HepG2 (cell line): ENCODE data around the gene TUNAR. TPM values are rescaled to one million over a fixed set of nuclear protein-coding genes. Genes with fewer than 3 reads are reported as not detected.
A peak's percentile ranks its signal among the peaks of the same experiment; 100 is the strongest.

ENCODE experiments used
- CREM ChIP-seq, 2 experiments: sonication (generic) in 1 of 2; formaldehyde crosslinking in 1 of 2; IDR thresholded peaks; 2 replicates each; pipeline versions ENCODE4 v1.4.0 to v1.6.1; 2016 to 2020; ENCODE audit warnings: antibody characterized with exemption in 1 of 2, mild to moderate bottlenecking in 1 of 2, missing genetic modification reagents in 1 of 2
- EHMT2 ChIP-seq: fragments of 200-600 bp; sonication (generic); IDR thresholded peaks from 2 replicates; pipeline ENCODE4 v1.7.0; 2017; ENCODE audit warnings: antibody characterized with exemption, low read depth, low read length, borderline replicate concordance
- FOXA3 ChIP-seq: IDR thresholded peaks from 2 replicates; pipeline ENCODE4 v1.6.1; 2016; ENCODE audit warnings: missing genetic modification reagents, missing compliant biosample characterization
- GABPA ChIP-seq, 2 experiments: IDR thresholded peaks; 2 replicates each; pipeline ENCODE4 v1.6.1; 2011 to 2016; ENCODE audit warnings: low read depth in 2 of 2, low read length in 1 of 2, missing biosample characterization in 1 of 2, missing genetic modification characterization in 1 of 2
- HMG20B ChIP-seq: conservative IDR thresholded peaks from 2 replicates; pipeline ENCODE4 v1.6.1; 2016; ENCODE audit warnings: missing genetic modification reagents, missing compliant biosample characterization
- IKZF1 ChIP-seq: fragments of 450-650 bp; IDR thresholded peaks from 2 replicates; pipeline ENCODE4 v1.7.1; 2016
- JUN ChIP-seq: sonication (generic); formaldehyde crosslinking; IDR thresholded peaks from 2 replicates; pipeline ENCODE4 v1.4.0; 2020; ENCODE audit warnings: mild to moderate bottlenecking, missing genetic modification reagents
- MIER2 ChIP-seq: IDR thresholded peaks from 2 replicates; pipeline ENCODE4 v1.6.1; 2016; ENCODE audit warnings: missing biosample characterization, missing genetic modification reagents
- NR1H2 ChIP-seq: sonication (generic); formaldehyde crosslinking; IDR thresholded peaks from 2 replicates; pipeline ENCODE4 v1.8.1; 2022; ENCODE audit warnings: low read depth, missing genetic modification reagents, borderline replicate concordance
- POGK ChIP-seq: sonication (generic); formaldehyde crosslinking; conservative IDR thresholded peaks from 2 replicates; pipeline ENCODE4 v1.8.0; 2022; ENCODE audit warnings: mild to moderate bottlenecking, moderate library complexity, missing genetic modification reagents
- RNF219 ChIP-seq: sonication (generic); formaldehyde crosslinking; IDR thresholded peaks from 2 replicates; pipeline ENCODE4 v1.5.0; 2020; ENCODE audit warnings: mild to moderate bottlenecking, missing genetic modification reagents
- TBX2 ChIP-seq: sonication (generic); formaldehyde crosslinking; IDR thresholded peaks from 2 replicates; pipeline ENCODE4 v1.5.0; 2020; ENCODE audit warnings: missing genetic modification reagents, mild to moderate bottlenecking, borderline replicate concordance
- ZIK1 ChIP-seq: sonication (generic); formaldehyde crosslinking; IDR thresholded peaks from 2 replicates; pipeline ENCODE4 v1.5.0; 2020; ENCODE audit warnings: mild to moderate bottlenecking, low read depth, missing genetic modification reagents, borderline replicate concordance
- ZNF274 ChIP-seq: sonication (generic); formaldehyde crosslinking; IDR thresholded peaks from 2 replicates; pipeline ENCODE4 v1.5.1; 2020; ENCODE audit warnings: mild to moderate bottlenecking, missing genetic modification reagents
- ZNF280B ChIP-seq: sonication (generic); formaldehyde crosslinking; IDR thresholded peaks from 2 replicates; pipeline ENCODE4 v1.5.0; 2020; ENCODE audit warnings: missing genetic modification reagents, mild to moderate bottlenecking, borderline replicate concordance
- ZNF776 ChIP-seq: sonication (generic); formaldehyde crosslinking; IDR thresholded peaks from 2 replicates; pipeline ENCODE4 v1.4.0; 2020; ENCODE audit warnings: mild to moderate bottlenecking, missing genetic modification reagents
- polyA plus RNA-seq, 8 experiments: library from polyadenylated mRNA; depleted of rRNA in 3 of 8; stranded (reverse) in 7 of 8; unstranded in 1 of 8; fragments of >200 nt; fragmentation: Illumina TruSeq in 4 of 8; extraction: Trizol in 4 of 8; gene quantifications; 2 replicates each; pipeline versions ENCODE4 v1.2.1 to v1.2.3, GENCODE V29; 2011 to 2016; ENCODE audit warnings: low read depth in 4 of 8, missing spikeins in 1 of 8, mixed read lengths in 1 of 8; ENCODE audit not compliant: insufficient read depth in 1 of 8
- total RNA-seq, 5 experiments: library from RNA; depleted of rRNA; stranded (reverse); fragments of >200 nt; fragmentation: Illumina TruSeq; extraction: Trizol; gene quantifications; 2 replicates each; pipeline ENCODE4 v1.2.3, GENCODE V29; 2016; ENCODE audit warnings: low read depth in 1 of 5

TUNAR gene
- total and polyA plus RNA-seq, 2 of the 13 experiments (the other 11 are each of a cell fraction or from before 2014, with no cell fraction given): not detected

- no peak for TF ChIP-seq ZNF280B (CRISPR knock-in tag)
- no peak for TF ChIP-seq POGK (CRISPR knock-in tag)
- no peak for TF ChIP-seq GABPA (IDR thresholded peaks at IDR 0.05; ENCODE audit: low read depth, low read length)
- TF ChIP-seq GABPA (CRISPR knock-in tag; IDR thresholded peaks at IDR 0.05; ENCODE audit: low read depth): no peak
- no peak for TF ChIP-seq CREM (IDR thresholded peaks at IDR 0.05)
- TF ChIP-seq CREM (CRISPR knock-in tag; IDR thresholded peaks at IDR 0.05): no peak
- TF ChIP-seq NR1H2 (CRISPR knock-in tag): no peak
- no peak for TF ChIP-seq RNF219 (CRISPR knock-in tag)
- no peak for TF ChIP-seq JUN (CRISPR knock-in tag)
- TF ChIP-seq IKZF1: no peak
- no peak for TF ChIP-seq ZNF776 (CRISPR knock-in tag)
- no peak for TF ChIP-seq ZIK1 (CRISPR knock-in tag)
- TF ChIP-seq MIER2 (CRISPR knock-in tag): peak; percentile 92
- TF ChIP-seq ZNF274 (CRISPR knock-in tag): no peak
- TF ChIP-seq EHMT2: peak; percentile 86; the same call in 1 of the 2 replicates
- no peak for TF ChIP-seq TBX2 (CRISPR knock-in tag)
- no peak for TF ChIP-seq FOXA3 (CRISPR knock-in tag)
- no peak for TF ChIP-seq HMG20B (CRISPR knock-in tag)
Observed at GRCh38 chr14:95953111-95953724, 76.6 kb downstream of the TUNAR start (continued).
